Measurements from ENCODE around the gene GAREM1.

GRCh38 chr18:32335228-32335627 is 135.5 kb downstream of the GAREM1 start:
- no peak for TF ChIP-seq POLR2A (IDR thresholded peaks at IDR 0.05; ENCODE audit: extremely low read depth, insufficient read length)
- no peak for TF ChIP-seq CTCF (IDR thresholded peaks at IDR 0.05; ENCODE audit: low read depth, low read length)
- no peak for TF ChIP-seq MAX (IDR thresholded peaks at IDR 0.05; ENCODE audit: low read depth, low read length)
- TF ChIP-seq MYC (IDR thresholded peaks at IDR 0.05; ENCODE audit: low read depth, low read length), result no peak

Measured in NB4 (cell line).